Endothelial cell of umbilical vein (primary cell): Measurements from ENCODE around the gene MED22. TPM values are rescaled to one million over a fixed set of nuclear protein-coding genes. Genes with fewer than 3 reads are reported as not detected.

Experiments
- BruUV-seq: library from RNA; stranded (reverse); fragments of 400-500 nt; replicated peaks from 2 replicates; lab custom pipeline; 2021; lab: Mats Ljungman, UMichigan
- CTCF ChIA-PET: fragments of 300-600, 350-600 bp; sonication (Branson Sonifier 250); formaldehyde crosslinking; loops from one replicate; lab custom pipeline; 2021; ENCODE audit warnings: antibody characterized with exemption, inconsistent platforms; lab: Charles Lee
- POLR2A ChIA-PET: fragments of 300-600, 350-600 bp; sonication (Branson Sonifier 250); formaldehyde crosslinking; loops from one replicate; lab custom pipeline; 2021; ENCODE audit warnings: antibody characterized with exemption, inconsistent platforms; lab: Charles Lee
- DNase-seq: peaks from one replicate; pipeline ENCODE4 v3.0.0-alpha.2; 2011; ENCODE audit warnings: low read depth, low spot score
- FAIRE-seq: peaks from 2 replicates; lab custom pipeline; 2011; peaks lifted over from hg19 to GRCh38; lab: Jason Lieb, UNC
- H2AFZ ChIP-seq: 2 replicates; pipeline ENCODE4 v1.6.0; 2012; ENCODE audit warnings: low read depth, low read length, control low read depth, inconsistent platforms
- H3K27ac ChIP-seq: 2 replicates; pipeline ENCODE4 v1.5.1; 2011; ENCODE audit warnings: low read depth, mild to moderate bottlenecking, control low read depth, low read length, moderate library complexity; ENCODE audit not compliant: insufficient read depth
- H3K27me3 ChIP-seq, 2 experiments: 2 replicates each; pipeline versions ENCODE4 v1.6.0 to v1.6.1; 2011; ENCODE audit warnings: low read length in 2 of 2, mixed read lengths in 1 of 2; ENCODE audit not compliant: control insufficient read depth in 2 of 2, insufficient read depth in 2 of 2
- H3K36me3 ChIP-seq, 2 experiments: 2 replicates in 1 of 2; 3 replicates in 1 of 2; pipeline ENCODE4 v1.5.1; 2011; ENCODE audit warnings: low read length in 2 of 2, mild to moderate bottlenecking in 1 of 2, moderate library complexity in 1 of 2; ENCODE audit not compliant: control insufficient read depth in 2 of 2, insufficient read depth in 2 of 2; ENCODE audit errors: extremely low read depth in 1 of 2
- H3K4me1 ChIP-seq: 3 replicates; pipeline ENCODE4 v1.5.1; 2011; ENCODE audit warnings: mild to moderate bottlenecking, low read length; ENCODE audit not compliant: control insufficient read depth, insufficient read depth; ENCODE audit errors: extremely low read depth
- H3K4me2 ChIP-seq: 2 replicates; pipeline ENCODE4 v1.6.1; 2011; ENCODE audit warnings: low read length, control low read depth, mixed read lengths; ENCODE audit not compliant: insufficient read depth
- H3K4me3 ChIP-seq, 3 experiments: fragments of 200-600 bp in 1 of 3; sonication (generic), shearing (Covaris generic) in 1 of 3; replicated peaks in 1 of 3; 2 replicates each; pipeline ENCODE4 v1.5.1; 2011 to 2016; ENCODE audit warnings: control low read depth in 3 of 3, low read length in 3 of 3, mild to moderate bottlenecking in 2 of 3, inconsistent platforms in 1 of 3, low read depth in 1 of 3, moderate library complexity in 1 of 3; ENCODE audit not compliant: insufficient read depth in 1 of 3
- H3K79me2 ChIP-seq: 2 replicates; pipeline ENCODE4 v1.6.0; 2012; ENCODE audit warnings: low read length, inconsistent platforms; ENCODE audit not compliant: control insufficient read depth, insufficient read depth
- H3K9ac ChIP-seq: replicated peaks from 2 replicates; pipeline ENCODE3; 2011; ENCODE audit warnings: low read length, control low read depth; ENCODE audit not compliant: insufficient read depth; ENCODE audit errors: extremely low read depth
- H3K9me1 ChIP-seq: replicated peaks from 3 replicates; pipeline ENCODE4 v1.6.0; 2011; ENCODE audit warnings: mild to moderate bottlenecking, low read length; ENCODE audit not compliant: control insufficient read depth, insufficient read depth; ENCODE audit errors: extremely low read depth
- H3K9me3 ChIP-seq: replicated peaks from 2 replicates; pipeline ENCODE4 v1.5.1; 2012; ENCODE audit warnings: low read length, inconsistent platforms; ENCODE audit not compliant: control insufficient read depth, insufficient read depth
- H4K20me1 ChIP-seq: replicated peaks from 2 replicates; pipeline ENCODE3; 2011; ENCODE audit warnings: mild to moderate bottlenecking, low read length; ENCODE audit not compliant: control insufficient read depth, insufficient read depth; ENCODE audit errors: extremely low read depth
- EZH2 ChIP-seq: IDR thresholded peaks from 2 replicates; pipeline ENCODE4 v1.6.1; 2012; ENCODE audit warnings: borderline replicate concordance, low read depth, mild to moderate bottlenecking, moderate library complexity, low read length, inconsistent platforms; ENCODE audit not compliant: severe bottlenecking
- FOS ChIP-seq: IDR thresholded peaks from 2 replicates; pipeline ENCODE4 v1.6.1; 2011; ENCODE audit warnings: mild to moderate bottlenecking, low read length, moderate library complexity, borderline replicate concordance; ENCODE audit not compliant: insufficient read depth
- GATA2 ChIP-seq: IDR thresholded peaks from 2 replicates; pipeline ENCODE4 v1.7.0; 2011; ENCODE audit warnings: low read depth, mild to moderate bottlenecking, moderate library complexity, mixed read lengths, low read length; ENCODE audit not compliant: insufficient read length, insufficient read depth
- JUN ChIP-seq: IDR thresholded peaks from 2 replicates; pipeline ENCODE4 v1.6.1; 2011; ENCODE audit warnings: borderline replicate concordance, low read depth; ENCODE audit not compliant: insufficient read length, insufficient read depth
- MYC ChIP-seq: IDR thresholded peaks from one replicate; pipeline ENCODE4 v1.6.1; 2011; ENCODE audit warnings: mild to moderate bottlenecking, low read depth, low read length
- POLR2A ChIP-seq: IDR thresholded peaks from 2 replicates; pipeline ENCODE4 v1.6.1; 2012; ENCODE audit warnings: low read depth, mild to moderate bottlenecking, control low read depth, low read length
- POLR2AphosphoS5 ChIP-seq: IDR thresholded peaks from 2 replicates; pipeline ENCODE4 v1.6.1; 2012; ENCODE audit warnings: low read depth, mild to moderate bottlenecking, control low read depth, low read length, moderate library complexity; ENCODE audit not compliant: insufficient read depth
- dilution Hi-C: fragments of 300-500 bp; cut with MboI; formaldehyde crosslinking; loops from one replicate; pipeline ENCODE4 v1.15.0; 2019; ENCODE audit warnings: low sequenced_read_pairs; ENCODE audit not compliant: extremely low pct_ligation_motif_present
- intact Hi-C: fragments of 100-400 bp; cut with micrococcal nuclease; formaldehyde crosslinking; loops from one replicate; pipeline ENCODE4 v1.10.0; 2022
- polyA plus RNA-seq, 4 experiments: library from polyadenylated mRNA; depleted of rRNA in 3 of 4; stranded (reverse) in 3 of 4; unstranded in 1 of 4; fragments of >200 nt; gene quantifications; 2 replicates each; pipeline versions ENCODE4 v1.2.1 to v1.2.3, GENCODE V29; 2011 to 2012; ENCODE audit warnings: missing spikeins in 1 of 4
- total RNA-seq: library from RNA; stranded (reverse); gene quantifications from 2 replicates; pipeline ENCODE4 v1.2.3, GENCODE V29; 2021
- TF ChIP-seq, protein P1 (sequence below): IDR thresholded peaks from 2 replicates; pipeline ENCODE4 v1.6.1; 2011; ENCODE audit not compliant: insufficient read depth, insufficient read length
- TF ChIP-seq, protein P2 (sequence below), 2 donors: IDR thresholded peaks; 1 replicate in 1 of 2; 2 replicates in 1 of 2; pipeline ENCODE4 v1.5.1; 2011; ENCODE audit warnings: low read length in 2 of 2, mild to moderate bottlenecking in 2 of 2, moderate library complexity in 2 of 2, control low read depth in 1 of 2, inconsistent platforms in 1 of 2, low read depth in 1 of 2; ENCODE audit not compliant: insufficient read depth in 1 of 2; ENCODE audit errors: extremely low read depth in 1 of 2

Gene MED22
- total and polyA plus RNA-seq, 2 donors (not counting 3 experiments of a cell fraction or from before 2014, with no cell fraction given), result 25.7 to 27.4 TPM

DNA sequence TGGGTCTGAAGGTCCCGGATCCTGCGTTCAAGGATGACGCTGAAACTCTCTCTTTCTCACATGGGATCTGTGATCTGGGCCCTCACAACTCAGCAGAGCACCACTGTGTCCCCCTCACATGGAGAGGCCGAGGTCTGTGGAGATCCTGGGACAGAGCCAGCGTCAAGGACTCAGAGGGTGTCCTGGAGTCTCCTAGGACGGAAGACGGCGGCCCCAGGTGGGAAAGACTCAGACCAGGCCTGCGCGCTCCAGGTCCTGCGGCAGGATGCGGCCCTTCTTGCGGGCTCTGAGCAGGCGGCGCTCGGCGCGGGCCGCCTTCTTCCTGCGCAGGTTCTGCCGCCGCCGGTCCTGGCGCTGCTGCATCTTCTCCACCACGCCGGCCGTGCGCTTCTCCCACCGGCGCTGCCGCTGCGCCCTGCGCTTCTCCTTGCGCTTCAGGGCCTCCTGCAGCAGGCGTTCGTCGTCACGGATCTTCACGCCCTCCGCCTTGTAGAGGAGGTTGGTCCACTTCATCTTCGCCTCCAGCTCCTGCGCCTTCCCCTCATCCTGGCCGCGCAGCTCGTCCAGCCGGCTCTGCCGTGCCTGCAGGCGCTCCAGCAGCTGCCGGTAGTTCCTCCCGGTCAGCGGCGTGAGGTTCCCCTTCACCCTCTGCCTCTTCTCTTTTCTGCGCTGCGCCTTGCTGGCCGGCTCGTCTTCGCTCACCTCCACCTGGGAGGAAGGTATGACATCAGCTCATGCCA, 16.1 kb downstream of the MED22 start:
- TF ChIP-seq FOS, result no peak
- TF ChIP-seq POLR2A, result no peak
- TF ChIP-seq POLR2AphosphoS5, result no peak
- no peak overlapping the region for H3K4me2 ChIP-seq
- H3K27ac ChIP-seq, result no peak overlapping the region
- FAIRE-seq (no peak), DNase-seq (no peak)
- no peaks in the 10 kb centered on the region for H3K9me1 ChIP-seq
- H3K27me3 ChIP-seq, result no peaks in the 10 kb centered on the region
- peaks cover 23% of the 10 kb centered on the region for H3K79me2 ChIP-seq
- dilution Hi-C loops (no loop called here), intact Hi-C loops (no loop called here)
- no peaks in the 10 kb centered on the region for H4K20me1 ChIP-seq
- CTCF ChIA-PET, result interaction anchor here (2.4 to 5.6 kb wide), 2 partner anchors 93 to 145 kb away, joined by 22 to 128 read pairs; no protein-coding TSS in a partner anchor
- H3K9ac ChIP-seq, result no peak overlapping the region
- H3K9me3 ChIP-seq, result no peaks in the 10 kb centered on the region
- H2AFZ ChIP-seq, result no peak overlapping the region
- POLR2A ChIA-PET, result no interaction called here
- peaks cover 11 to 38% of the 10 kb centered on the region in 2 experiments for H3K36me3 ChIP-seq
- no TSS peak for BruUV-seq
- peaks cover 7% of the 10 kb centered on the region for H3K4me1 ChIP-seq
- no peak overlapping the region for H3K4me3 ChIP-seq

DNA sequence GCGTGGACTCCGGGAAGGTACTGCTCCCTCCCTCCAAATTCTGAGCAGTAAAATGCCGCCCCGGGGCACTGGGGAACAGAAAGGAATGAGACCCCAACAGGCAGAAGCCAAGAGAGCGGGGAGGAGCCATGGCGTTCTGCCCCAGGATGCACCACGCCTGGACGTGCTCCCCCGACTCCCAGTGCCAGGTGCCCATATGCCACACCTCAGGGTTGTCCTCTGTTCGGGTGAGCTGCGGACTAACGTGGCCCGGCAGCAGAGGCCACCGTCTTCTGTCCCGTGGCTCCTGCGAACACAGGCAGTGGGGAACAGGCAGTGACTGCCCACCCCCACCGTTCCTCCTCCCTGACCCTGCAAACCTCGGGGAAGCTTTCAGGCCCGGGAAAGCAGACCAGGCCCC, 16.7 kb downstream of the MED22 start:
- TSS peak; percentile 2 for BruUV-seq
- no peak overlapping the region for H3K27ac ChIP-seq
- FAIRE-seq (no peak), DNase-seq (no peak)
- no peak overlapping the region for H3K4me3 ChIP-seq
- H3K27me3 ChIP-seq, result no peaks in the 10 kb centered on the region
- no peak for TF ChIP-seq GATA2
- no peak for TF ChIP-seq JUN
- TF ChIP-seq FOS, result no peak
- TF ChIP-seq, protein P1, sequence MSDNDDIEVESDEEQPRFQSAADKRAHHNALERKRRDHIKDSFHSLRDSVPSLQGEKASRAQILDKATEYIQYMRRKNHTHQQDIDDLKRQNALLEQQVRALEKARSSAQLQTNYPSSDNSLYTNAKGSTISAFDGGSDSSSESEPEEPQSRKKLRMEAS, result no peak
- TF ChIP-seq POLR2A, result no peak
- TF ChIP-seq EZH2, result no peak
- TF ChIP-seq POLR2AphosphoS5, result no peak
- TF ChIP-seq, protein P2, sequence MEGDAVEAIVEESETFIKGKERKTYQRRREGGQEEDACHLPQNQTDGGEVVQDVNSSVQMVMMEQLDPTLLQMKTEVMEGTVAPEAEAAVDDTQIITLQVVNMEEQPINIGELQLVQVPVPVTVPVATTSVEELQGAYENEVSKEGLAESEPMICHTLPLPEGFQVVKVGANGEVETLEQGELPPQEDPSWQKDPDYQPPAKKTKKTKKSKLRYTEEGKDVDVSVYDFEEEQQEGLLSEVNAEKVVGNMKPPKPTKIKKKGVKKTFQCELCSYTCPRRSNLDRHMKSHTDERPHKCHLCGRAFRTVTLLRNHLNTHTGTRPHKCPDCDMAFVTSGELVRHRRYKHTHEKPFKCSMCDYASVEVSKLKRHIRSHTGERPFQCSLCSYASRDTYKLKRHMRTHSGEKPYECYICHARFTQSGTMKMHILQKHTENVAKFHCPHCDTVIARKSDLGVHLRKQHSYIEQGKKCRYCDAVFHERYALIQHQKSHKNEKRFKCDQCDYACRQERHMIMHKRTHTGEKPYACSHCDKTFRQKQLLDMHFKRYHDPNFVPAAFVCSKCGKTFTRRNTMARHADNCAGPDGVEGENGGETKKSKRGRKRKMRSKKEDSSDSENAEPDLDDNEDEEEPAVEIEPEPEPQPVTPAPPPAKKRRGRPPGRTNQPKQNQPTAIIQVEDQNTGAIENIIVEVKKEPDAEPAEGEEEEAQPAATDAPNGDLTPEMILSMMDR (IDR thresholded peaks at IDR 0.05; ENCODE audit: extremely low read depth in 1 of 2, insufficient read depth in 1 of 2, low read depth in 1 of 2, low read length in 2 of 2), result no peak
- TF ChIP-seq MYC, result no peak
- dilution Hi-C loops (no loop called here), intact Hi-C loops (no loop called here)
- ChIA-PET CTCF (interaction anchor here (1.7 to 5.6 kb wide), 4 partner anchors 92 to 148 kb away, joined by 9 to 128 read pairs (median 20); no protein-coding TSS in a partner anchor), POLR2A (interaction anchor here (0.6 kb wide), 1 partner anchor 384 kb away, joined by 3 read pairs; no protein-coding TSS in a partner anchor)
- H3K9me1 ChIP-seq, result no peaks in the 10 kb centered on the region
- H2AFZ ChIP-seq, result no peak overlapping the region
- H4K20me1 ChIP-seq, result no peaks in the 10 kb centered on the region
- no peaks in the 10 kb centered on the region for H3K9me3 ChIP-seq
- H3K4me2 ChIP-seq, result no peak overlapping the region
- H3K9ac ChIP-seq, result no peak overlapping the region
- H3K4me1 ChIP-seq, result peaks cover 4% of the 10 kb centered on the region
- peaks cover 11 to 38% of the 10 kb centered on the region in 2 experiments for H3K36me3 ChIP-seq
- peaks cover 23% of the 10 kb centered on the region for H3K79me2 ChIP-seq
